ENCODE results near the gene SAC3D1.
A peak's percentile ranks its signal among the peaks of the same experiment; 100 is the strongest.

Gene SAC3D1

DNA sequence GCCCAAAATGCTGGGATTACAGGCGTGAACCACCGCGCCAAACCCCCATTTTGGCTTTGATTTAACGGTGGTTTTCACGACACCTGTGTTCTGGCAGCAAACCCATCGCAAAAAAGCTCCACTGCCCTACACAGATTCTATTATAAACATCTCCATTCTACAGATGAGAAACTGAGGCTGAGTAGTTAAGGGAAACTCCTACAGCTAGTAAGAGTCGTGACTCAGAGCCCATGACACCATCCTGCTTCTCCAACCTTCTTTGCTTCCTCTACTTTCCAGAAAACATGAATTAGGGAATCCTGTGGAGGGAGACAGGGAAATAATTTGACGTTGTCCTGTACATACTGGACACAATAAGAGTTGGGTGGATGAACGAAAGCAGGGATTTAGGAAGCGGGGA lies 14.2 kb upstream of the SAC3D1 start:
- DNase-seq = no peak

DNA sequence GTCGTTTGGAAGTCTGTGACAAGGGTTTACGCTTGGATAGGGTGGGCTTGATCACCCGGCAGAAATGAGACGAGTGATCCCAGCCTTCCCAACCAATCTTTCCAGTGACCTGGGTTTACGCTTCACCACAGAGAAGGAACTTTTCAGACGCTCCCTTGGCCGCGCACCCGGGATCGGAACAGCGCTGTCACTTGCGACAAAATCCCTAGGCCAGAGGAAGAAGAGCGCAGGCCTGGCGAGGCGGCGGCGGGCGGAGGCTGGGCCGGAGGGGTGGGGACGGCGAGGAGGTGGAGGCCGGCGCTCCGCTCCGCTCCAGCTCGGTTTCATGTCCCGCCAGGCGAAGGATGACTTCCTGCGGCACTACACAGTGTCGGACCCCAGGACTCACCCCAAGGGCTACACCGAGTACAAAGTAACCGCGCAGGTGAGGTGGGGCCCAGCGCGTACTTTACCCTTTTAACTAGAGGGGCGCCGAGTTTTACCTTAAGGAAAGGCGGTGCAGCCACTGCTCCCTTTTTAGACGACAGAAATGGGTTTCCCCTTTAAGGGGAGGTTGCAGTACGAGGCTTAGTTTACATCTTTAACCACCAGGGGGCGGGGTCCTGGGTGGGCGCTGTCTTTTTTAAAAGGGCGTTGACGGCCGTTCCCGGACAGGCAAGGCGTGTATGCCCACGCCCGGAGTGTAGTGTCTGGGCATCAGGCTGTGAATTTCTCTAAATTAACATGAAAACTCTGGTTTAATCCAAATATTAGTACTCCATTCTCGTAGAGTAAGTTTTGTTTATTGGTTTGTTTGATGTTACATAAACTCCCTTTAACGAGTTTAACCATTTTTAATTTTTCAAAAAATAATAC lies 13.6 kb upstream of the SAC3D1 start, which contains the start of gene SNX15:
SNX15 (plus strand) TSS at position 227 of the 855 bp plus-strand sequence; CDS start at position 326, 99 bp downstream.
- peak; percentile 99 for DNase-seq

DNA sequence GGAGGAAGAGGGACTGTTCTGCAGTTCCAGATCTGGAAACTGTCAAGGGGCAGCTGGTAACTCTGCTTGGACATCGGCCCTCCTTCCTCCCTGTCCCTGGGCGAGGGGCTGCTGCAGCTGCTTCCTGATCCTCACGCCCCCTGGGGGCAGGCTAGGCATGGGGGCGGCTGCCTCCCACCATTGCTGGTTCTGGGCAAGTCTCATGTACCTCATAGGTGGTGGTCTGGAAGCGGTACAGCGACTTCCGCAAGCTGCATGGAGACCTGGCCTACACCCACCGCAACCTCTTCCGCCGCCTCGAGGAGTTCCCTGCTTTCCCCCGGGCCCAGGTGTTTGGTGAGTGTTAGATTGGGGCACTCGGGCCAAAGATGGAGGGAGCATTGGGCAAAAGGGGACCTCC lies 8.8 kb upstream of the SAC3D1 start:
- no peak for DNase-seq

DNA sequence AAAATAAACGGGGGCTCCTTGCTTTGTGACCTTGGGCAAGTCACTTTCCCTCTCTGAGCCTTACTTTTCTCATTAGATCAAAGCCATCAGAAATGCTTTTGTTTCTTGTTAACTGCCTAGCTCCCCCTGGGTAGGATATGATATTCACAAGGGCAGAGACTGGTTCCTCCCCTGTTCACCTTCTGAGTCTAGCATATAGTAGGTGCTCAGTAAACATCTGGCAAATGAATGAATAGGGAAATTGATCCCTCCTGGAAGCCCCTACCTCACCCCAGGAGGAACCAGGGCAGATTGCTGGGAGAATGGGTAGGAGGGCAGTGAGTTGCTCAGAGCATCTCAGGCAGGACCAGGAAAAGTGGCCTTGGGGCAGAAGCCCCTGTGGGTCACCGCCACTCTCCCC lies 6.6 kb upstream of the SAC3D1 start:
- no peak for DNase-seq

DNA sequence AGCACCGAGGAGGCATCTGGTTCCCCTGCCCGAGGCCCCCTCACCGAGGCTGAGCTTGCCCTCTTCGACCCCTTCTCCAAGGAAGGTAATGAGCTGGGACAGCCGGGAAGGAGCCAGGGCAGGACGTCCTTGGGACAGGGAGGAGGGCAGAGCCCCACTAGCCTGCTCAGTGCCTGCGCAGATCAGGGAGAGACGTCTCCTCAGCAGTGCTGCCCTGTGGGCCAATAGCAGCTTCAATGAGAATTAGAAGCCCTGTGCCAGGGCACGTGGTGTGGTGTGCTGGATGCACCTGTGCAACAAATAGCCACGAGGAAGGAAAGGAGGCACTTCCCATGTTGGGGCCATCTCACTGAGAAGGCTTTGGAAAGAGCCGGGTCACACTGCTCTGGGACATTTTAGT lies 5.4 kb upstream of the SAC3D1 start:
- no peak for DNase-seq

DNA sequence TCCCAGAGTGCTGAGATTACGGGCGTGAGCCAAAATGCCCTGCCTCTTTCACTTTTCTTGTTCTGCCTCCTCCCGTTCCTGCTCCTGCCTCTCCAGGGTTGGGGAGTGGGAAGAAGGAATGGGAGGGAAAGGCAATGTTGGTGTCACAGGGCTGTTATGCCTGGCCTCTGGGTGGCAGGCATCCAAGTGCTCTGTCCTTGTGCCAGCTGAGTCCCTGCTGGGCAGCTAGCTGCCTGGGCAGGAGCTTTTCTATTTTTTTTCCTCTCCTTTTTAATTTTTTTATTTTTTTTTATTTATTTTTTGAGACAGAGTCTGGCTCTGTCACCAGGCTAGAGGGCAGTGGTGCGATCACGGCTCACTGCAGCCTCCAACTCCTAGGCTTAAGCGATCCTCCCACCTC lies 4.1 kb upstream of the SAC3D1 start:
- no peak for DNase-seq

DNA sequence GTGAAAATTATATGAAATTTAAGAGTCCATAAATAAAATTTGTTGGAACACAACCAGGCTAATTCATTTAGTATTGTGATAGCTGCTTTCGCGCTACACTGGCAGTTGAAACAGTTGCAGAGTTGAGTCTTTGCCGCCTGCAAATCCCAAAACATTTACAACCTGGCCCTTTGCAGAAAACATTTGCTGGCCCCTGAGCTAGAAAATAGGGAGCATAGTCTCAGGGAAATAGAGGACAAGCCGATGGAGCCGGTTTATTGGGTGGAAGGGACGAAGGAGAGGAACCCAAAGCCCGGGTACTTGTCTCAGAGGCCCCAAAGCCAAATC lies 527 bp upstream of the SAC3D1 start:
- DNase-seq = no peak

DNA sequence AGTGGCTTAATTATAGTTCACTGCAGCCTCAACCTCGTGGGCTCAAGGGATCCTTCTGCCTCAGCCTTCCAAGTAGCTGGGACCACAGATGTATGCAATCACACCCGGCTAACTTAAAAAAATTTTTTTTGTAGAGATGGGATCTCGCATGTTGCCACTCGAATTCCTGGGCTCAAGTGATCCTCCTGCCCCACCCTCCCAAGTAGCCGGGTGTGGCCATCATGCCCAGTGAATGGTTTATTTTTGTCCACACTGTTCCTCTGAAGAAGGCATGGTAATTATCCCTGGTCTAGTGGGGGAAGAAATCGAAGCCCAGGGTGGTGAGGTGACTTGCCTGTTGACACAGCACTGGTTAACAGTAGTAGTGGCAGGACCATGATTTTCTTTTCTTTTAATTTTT lies 1.9 kb downstream of the SAC3D1 start:
- no peak for DNase-seq

DNA sequence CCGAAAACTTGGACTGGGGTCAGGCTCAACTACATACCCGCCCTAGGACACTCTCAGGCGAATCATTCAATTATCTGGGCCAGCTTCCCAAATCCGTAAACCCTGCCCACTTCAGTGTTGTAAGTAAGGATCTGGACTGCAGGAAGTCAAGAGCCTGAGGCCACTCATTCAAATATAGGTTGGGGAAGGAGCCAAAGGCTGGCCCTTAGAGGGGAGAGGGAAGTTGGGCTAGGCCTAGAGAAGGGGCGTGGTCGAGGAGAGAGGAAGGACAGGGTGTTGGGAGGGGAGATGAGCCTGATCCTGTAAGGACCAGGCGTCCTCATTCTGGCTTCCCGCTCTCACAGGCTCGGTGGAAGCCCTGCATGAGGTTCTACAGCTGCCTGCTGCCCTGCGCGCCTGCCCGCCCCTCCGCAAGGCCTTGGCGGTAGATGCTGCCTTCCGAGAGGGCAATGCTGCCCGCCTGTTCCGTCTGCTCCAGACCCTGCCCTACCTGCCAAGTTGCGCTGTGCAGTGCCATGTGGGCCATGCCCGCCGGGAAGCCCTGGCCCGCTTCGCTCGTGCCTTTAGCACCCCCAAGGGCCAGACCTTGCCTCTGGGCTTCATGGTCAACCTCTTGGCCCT lies 3.0 kb downstream of the SAC3D1 start:
- no peak for DNase-seq

DNA sequence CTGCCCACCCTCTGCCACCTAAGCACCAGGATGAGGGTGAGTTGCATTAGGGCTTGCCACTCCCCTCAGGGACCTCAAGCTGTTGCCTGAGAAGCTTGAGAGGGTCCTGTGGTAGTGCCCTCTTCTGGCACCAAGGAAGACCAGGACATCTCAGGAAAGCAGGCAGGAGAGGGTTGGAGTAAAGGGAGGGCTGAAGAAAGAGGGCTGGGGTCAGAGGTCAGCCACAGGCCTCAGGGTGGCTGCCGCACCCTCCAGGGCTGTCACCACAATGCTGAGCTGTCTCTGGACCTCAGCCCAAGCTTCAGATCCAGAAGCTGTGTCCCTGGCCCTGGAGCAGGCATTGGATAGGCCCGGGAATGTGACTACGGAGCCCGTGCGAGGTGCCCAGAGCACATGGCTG lies 4.1 kb downstream of the SAC3D1 start:
- no peak for DNase-seq

DNA sequence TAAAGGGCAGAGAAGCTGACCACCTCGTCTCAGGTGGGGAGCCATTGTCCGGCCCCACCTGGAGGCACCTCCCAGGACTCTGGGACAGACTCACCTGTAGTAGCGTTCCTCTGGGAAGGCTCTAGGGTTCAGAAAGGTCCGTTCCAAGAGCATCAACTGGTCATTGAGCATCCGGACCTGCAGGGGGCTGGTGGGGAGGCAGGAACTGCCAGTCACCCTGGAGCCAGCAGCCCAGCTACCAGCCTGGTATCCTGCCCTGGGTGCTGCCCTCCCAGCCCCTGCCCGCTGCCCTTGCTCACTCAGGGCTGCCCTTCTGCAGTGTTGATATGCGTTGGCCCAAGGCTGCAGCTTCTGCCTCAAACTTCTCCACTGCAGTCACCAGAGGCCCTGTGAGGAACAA lies 4.7 kb downstream of the SAC3D1 start:
- DNase-seq = no peak

DNA sequence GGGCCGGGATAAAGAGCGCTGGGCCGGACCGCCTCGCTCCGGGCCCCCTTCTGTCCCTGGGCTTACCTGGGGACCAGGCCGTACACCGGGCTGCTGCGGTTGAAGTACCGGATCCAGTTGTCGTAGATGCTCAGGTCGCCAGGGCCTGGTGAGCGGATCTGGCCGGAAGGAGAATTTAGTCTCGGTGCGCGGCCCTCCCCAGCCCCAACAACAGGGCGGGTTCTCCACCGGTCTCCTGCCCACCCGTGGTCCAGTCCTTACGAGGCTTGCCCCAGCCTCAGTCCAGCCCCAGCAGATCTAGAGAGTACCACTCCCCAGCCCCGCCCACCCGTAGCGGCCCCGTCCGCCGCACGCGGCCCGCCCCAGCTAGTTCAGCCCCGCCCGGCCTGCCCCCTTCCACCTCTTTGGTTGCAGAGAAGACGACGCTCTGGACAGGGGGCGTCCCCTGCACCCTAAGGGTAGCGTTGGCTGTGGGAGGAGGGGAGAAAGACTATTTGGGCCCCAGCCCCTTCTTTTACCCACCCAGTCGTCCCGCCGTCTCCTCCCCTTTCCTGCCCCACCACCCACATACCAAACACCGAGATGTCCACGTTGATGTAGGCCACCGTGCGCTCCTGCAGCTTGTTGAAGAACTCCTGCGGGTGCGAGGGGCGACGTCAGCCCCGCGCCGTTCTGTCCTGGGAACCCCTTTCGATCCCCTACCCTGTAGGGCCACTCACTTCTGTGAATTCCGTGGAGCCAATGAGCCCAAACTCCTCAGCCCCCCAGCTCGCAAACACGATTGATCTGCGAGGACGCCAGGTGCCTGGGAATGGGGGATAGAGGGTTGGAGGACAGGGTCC lies 6.8 kb downstream of the SAC3D1 start:
- DNase-seq = peak; percentile 41

DNA sequence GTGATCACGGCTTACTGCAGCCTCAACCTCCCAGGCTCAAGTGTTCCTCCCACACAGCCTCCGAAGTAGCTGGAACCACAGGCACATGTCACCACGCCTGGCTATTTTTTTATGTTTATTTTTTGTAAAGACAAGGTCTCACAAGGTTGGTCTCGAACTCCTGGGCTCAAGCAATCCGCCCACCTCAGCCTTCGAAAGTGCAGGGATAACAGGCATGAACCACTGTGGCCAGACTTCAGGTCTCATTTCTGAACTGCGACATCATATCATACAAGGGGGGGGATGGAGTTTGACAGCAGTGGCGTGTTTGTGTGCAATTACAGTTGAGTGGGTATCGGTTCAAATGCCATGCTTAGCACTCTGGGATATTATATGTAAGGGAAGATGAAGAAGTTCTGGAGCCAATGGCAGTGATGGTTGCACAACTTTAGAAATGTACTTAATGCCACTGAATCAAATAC lies 10.4 kb downstream of the SAC3D1 start:
- DNase-seq = no peak

DNA sequence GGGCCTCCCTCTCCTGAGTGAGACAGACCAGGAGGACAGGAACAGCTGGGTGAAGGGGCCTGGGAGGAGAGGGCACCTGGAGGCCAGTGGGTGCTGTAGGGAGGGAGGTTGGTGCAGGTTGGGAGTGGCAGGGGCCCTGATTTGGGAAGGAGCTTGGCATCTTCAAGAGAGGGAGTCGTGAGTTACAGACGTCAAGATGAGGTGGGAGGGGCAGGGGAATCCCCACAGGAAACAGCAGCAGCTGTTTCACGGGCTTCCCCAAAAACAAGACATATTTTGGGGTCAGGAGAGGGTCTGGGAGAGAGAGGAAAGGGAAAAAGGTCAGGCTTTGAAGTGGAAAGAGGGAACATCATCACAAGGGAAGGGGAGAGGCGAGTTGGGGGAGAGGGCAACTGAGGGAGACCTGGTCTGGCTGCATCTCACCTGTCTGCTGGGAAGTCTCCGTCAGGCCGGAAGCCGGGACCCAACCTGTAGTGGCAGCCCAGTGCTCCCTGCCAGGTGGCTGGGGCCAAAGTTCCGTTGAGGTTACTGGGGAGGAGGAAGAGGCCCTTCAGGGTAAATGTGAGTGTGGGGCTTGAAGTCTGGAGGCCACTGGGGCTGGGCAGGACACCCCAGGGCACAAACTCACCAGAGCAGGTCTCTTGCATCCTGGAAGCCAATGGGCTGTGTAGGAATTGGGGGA lies 13.0 kb downstream of the SAC3D1 start:
- no peak for DNase-seq

DNA sequence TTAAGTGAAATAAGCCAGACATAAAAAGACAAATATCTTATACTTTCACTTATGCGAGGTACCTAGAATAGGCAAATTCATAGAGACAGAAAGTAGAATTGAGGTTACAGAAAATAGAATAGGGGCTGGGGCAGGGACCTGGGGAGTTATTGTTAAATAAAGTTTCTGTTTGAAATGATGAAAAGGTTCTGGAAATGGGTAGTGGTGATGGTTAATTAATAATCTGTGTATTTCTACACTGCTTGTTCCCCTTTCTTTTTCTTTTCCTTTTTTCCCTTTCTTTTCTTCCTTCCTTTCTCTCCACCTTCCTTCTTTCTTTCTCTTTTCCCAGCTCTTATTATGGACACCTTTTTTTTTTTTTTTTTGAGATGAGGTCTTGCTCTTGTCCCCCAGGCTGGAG lies 14.5 kb downstream of the SAC3D1 start:
- no peak for DNase-seq

DNA sequence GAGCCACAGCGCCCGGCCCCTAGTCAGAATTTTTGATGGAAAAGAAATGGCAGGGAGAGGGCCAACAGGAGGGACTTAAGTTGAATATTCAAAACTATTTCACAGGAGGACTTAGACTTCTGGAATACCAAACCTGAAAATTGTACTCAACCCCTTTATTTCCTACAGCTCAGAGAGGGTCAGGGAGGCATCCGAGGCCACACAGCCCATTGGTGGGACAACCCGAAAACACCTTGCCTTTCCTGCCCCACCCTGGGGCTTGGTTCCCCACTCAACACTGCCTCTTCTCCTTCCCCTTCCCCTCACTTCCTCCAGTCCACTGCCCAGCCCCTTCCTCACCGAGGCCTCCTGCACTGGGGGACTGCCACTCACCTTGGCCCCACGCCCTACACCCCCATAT lies 16.0 kb downstream of the SAC3D1 start:
- no peak for DNase-seq

DNA sequence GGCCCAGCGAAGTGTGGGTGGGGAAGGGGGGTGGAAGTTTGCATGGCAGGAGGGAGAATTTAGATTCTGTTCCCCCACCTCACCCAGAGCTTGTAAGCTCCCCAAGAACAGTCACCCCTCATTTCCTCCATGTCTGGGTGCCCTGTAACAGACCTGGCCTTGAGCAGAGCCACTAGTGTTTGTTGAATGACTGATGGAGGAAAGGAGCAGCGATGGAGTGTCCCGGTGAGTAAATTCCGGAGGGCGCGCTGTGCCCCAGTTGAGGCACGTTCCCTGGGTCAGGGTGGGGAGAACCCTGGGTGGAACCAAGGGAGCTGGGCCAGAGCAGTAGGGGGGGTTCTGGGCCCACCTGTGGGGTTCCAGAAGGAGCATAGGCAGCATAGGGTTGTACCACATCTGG lies 16.5 kb downstream of the SAC3D1 start:
- DNase-seq = no peak

DNA sequence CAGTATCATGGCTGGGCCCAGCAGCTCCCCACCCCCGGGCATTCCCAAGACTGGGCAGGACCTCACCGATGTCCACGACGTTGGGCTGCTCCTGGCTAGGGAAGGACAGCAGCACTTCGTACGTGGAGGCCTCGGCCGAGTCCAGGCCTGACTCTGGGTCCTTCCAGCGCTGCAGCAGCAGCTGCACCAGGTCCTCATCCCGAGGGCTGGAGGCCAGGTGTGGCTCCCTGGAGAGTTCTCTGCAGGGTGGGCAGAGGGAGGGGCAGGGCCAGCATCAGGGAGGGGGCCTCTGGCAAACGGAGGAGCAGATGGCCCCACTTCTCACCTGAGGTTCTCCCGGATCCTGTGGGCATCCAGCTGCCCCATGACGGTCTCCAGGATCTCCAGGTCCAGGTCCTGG lies 17.0 kb downstream of the SAC3D1 start:
- no peak for DNase-seq

DNA sequence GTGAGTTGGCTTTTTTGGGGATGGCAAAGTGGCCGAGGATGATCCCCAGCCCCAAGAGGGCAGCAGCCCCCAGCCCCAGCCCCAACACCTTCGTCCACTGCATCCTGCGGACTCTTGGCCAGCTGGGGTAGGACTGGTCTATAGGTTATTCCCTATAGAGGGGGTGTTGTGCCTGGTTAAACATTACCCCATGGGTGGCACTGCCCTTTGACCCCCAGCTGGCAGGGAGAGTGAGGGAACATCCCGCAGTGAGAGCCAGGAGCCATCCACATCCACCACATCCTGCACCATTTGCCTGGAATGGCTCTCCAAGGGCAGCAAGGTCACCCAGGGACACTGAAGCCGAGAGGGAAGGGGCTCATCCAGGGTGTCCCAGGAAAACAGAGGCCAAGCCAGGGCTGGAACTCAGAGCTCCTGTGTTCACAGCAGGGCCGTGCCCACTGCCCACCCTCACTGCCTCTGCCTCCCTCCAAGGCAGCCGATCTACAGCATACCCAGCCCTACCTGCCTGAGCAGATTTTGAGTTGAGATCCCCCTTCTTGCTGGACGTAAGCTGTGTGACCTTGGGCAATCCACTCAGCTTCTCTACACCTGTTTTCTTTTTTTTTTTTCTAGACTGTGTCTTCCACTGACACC lies 17.5 kb downstream of the SAC3D1 start, which contains the start of gene NAALADL1:
NAALADL1 (minus strand) TSS at position 135 of the 636 bp plus-strand sequence; CDS start at position 103, 32 bp downstream.
- no peak for DNase-seq

DNA sequence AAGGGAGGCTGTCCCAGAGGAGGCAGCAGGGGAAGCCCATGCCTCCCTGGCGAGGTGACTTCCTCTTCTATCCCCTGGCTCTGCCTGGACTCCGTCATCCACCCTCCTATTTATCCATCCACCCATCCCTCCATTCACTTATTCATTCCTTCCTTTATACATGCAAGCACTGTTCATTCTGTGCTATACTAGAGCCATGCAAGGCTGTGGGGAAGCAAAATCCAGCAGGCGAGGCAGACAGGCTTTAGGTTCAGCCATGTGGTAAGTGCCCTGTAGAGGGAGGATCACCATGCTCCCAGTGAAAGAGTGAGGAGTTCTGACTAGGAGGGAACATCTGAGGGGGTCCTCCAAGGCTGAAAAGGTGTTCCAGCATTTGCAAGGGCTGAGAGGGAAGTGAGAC lies 18.5 kb downstream of the SAC3D1 start:
- no peak for DNase-seq

DNA sequence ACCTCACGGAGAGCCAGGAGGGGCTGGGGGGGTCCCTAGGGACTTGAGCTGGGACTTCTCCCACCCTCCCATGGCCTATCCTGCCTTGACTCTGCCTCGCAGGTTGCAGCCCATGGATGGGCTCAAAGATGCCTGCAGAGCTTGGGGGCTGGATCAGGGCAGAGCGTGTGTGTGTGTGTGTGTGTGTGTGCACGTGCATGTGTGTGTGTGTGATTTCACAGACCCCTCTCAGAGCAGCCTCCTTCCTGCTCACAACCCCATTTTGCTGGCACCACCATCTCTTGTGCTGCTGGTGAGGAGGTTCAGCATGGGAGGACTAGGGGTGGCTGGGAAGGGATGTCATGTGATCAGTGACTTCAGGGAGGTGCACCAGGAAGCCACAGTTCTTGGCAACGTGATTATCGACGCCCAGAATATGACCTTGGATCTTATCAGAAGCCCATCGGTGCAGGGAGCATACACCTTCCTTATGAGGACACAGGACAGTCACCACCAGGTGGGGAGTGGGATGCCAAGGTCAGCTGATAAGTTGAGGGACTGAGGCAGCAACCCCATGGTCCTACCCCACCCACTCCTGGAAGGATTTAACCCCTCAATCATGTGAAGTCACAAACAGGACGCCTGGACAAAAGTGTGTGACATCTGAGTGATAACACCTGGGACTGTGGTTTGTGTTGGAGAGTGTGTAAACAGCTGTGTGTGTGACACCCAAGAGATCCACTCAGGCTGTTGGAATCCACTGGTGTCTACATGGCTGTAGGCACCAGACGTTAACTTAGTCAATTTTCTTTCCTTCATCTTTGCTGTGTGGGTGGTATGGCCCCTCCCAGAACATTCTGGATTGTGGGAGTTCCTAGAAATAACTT lies 19.2 kb downstream of the SAC3D1 start:
- no peak for DNase-seq
